Gastrocnemius medialis (tissue), 4 donors: ENCODE results near the gene COMP. TPM values are rescaled to one million over a fixed set of nuclear protein-coding genes. Genes with fewer than 3 reads are reported as not detected.

Experiments
- ATAC-seq, 2 donors: fragments of 150-250 bp; one replicate each; pipeline ENCODE4 v1.9.1; 2016
- DNase-seq, 2 donors: peaks; one replicate each; pipeline ENCODE4 v3.0.0-alpha.2; 2019
- H3K27ac ChIP-seq, 4 donors: fragments of 200-600 bp; sonication (generic); 1 replicate in 1 of 4; 2 replicates in 3 of 4; pipeline ENCODE4 v1.5.1; 2016 to 2018; ENCODE audit warnings: mild to moderate bottlenecking in 2 of 4, moderate library complexity in 1 of 4
- H3K27me3 ChIP-seq, 3 donors: fragments of 200-600 bp; sonication (generic) in 2 of 3; 1 replicate in 1 of 3; 2 replicates in 2 of 3; pipeline versions ENCODE4 v1.5.1 to v1.6.0; 2016 to 2019; ENCODE audit warnings: mild to moderate bottlenecking in 1 of 3, moderate library complexity in 1 of 3
- H3K36me3 ChIP-seq, 2 donors: fragments of 200-600 bp; sonication (generic) in 1 of 2; one replicate each; pipeline ENCODE4 v1.5.1; 2017 to 2018
- H3K4me1 ChIP-seq, 2 donors: fragments of 200-600 bp; sonication (generic) in 1 of 2; one replicate each; pipeline ENCODE4 v1.5.1; 2016 to 2017; ENCODE audit warnings: mild to moderate bottlenecking in 2 of 2
- H3K4me3 ChIP-seq, 4 donors: fragments of 200-600 bp; sonication (generic) in 3 of 4; 1 replicate in 1 of 4; 2 replicates in 3 of 4; pipeline ENCODE4 v1.5.1; 2016 to 2019; ENCODE audit warnings: mild to moderate bottlenecking in 2 of 4
- H3K9me3 ChIP-seq, 3 donors: fragments of 200-600 bp; sonication (generic) in 2 of 3; 1 replicate in 1 of 3; 2 replicates in 2 of 3; pipeline ENCODE4 v1.5.1; 2016 to 2019
- CTCF ChIP-seq, 5 experiments: fragments of 450-650 bp in 3 of 5; fragments of 200-600 bp in 2 of 5; sonication (generic) in 2 of 5; IDR thresholded peaks in 4 of 5; conservative IDR thresholded peaks in 1 of 5; 1 replicate in 4 of 5; 2 replicates in 1 of 5; pipeline ENCODE4 v1.5.1; 2016 to 2019; ENCODE audit warnings: antibody characterized with exemption in 5 of 5, mild to moderate bottlenecking in 3 of 5, moderate library complexity in 3 of 5
- POLR2A ChIP-seq, 2 donors: fragments of 450-650 bp; IDR thresholded peaks; one replicate each; pipeline ENCODE4 v1.6.1; 2017; ENCODE audit warnings: antibody characterized with exemption in 2 of 2, mild to moderate bottlenecking in 2 of 2, moderate library complexity in 2 of 2
- in situ Hi-C, 4 donors: fragments of 200-750 bp; cut with MboI; loops; one replicate each; pipeline versions ENCODE4 v1.15.0 to v1.8.0; 2017; ENCODE audit warnings: low sequenced_read_pairs in 4 of 4
- intact Hi-C: fragments of 100-400 bp; cut with DNase I; formaldehyde crosslinking; loops from one replicate; pipeline ENCODE4 v1.15.1; 2023; ENCODE audit warnings: low total_unique reads
- total RNA-seq, 4 donors: library from RNA; depleted of rRNA; stranded (reverse); fragments of >200 nt; gene quantifications; one replicate each; pipeline versions ENCODE4 v1.1.0 to v1.2.3, GENCODE V29; 2016

Gene COMP
- total RNA-seq, 4 donors from 2014 or later, result 0.24 to 77.8 (median 1.3) TPM; not detected in 1

- TF ChIP-seq POLR2A (IDR thresholded peaks at IDR 0.05) (no peak), CTCF (IDR thresholded peaks at IDR 0.05 in 4 of 5, conservative IDR thresholded peaks at IDR 0.05 in 1 of 5) (no peak)
- in situ Hi-C loops, result no loop called here
These were observed 36.6 kb downstream of the COMP start for GRCh38 chr19:18754501-18754900.

GRCh38 chr19:18751571-18751970 lies 39.5 kb downstream of the COMP start:
- no peak for ATAC-seq
- Histone ChIP-seq H3K4me3 (no peak overlapping the region), H3K27me3 (no peaks in the 10 kb centered on the region), H3K4me1 (no peaks in the 10 kb centered on the region), H3K27ac (no peak overlapping the region), H3K36me3 (no peaks in the 10 kb centered on the region), H3K9me3 (no peaks in the 10 kb centered on the region)
- intact Hi-C loops, result no loop called here
- no peak for DNase-seq
- TF ChIP-seq POLR2A (IDR thresholded peaks at IDR 0.05), result no peak
- in situ Hi-C loops, result no loop called here

More at GRCh38 chr19:18754501-18754900, 36.6 kb downstream of the COMP start:
- ATAC-seq, result no peak
- no peaks in the 10 kb centered on the region for H3K27me3 ChIP-seq
- H3K36me3 ChIP-seq, result no peaks in the 10 kb centered on the region
- intact Hi-C loops, result no loop called here
- H3K9me3 ChIP-seq, result no peaks in the 10 kb centered on the region
- no peaks in the 10 kb centered on the region for H3K4me1 ChIP-seq
- no peak overlapping the region for H3K4me3 ChIP-seq
- no peak overlapping the region for H3K27ac ChIP-seq
- DNase-seq, result no peak

GRCh38 chr19:18750295-18750970 lies 40.7 kb downstream of the COMP start:
- TF ChIP-seq POLR2A (IDR thresholded peaks at IDR 0.05), result no peak
- TF ChIP-seq CTCF (IDR thresholded peaks at IDR 0.05 in 4 of 5, conservative IDR thresholded peaks at IDR 0.05 in 1 of 5), result no peak
- no peaks in the 10 kb centered on the region for H3K36me3 ChIP-seq
- no peaks in the 10 kb centered on the region for H3K9me3 ChIP-seq
- in situ Hi-C loops, result no loop called here
- DNase-seq (no peak), ATAC-seq (no peak)
- no peaks in the 10 kb centered on the region for H3K4me1 ChIP-seq
- H3K4me3 ChIP-seq, result no peak overlapping the region
- no peaks in the 10 kb centered on the region for H3K27me3 ChIP-seq
- H3K27ac ChIP-seq, result no peak overlapping the region
- intact Hi-C loops, result no loop called here

- intact Hi-C loops, result no loop called here
These were observed 41.5 kb downstream of the COMP start for GRCh38 chr19:18749362-18750231.

More at GRCh38 chr19:18749362-18750231, 41.5 kb downstream of the COMP start:
- no peak overlapping the region for H3K27ac ChIP-seq
- DNase-seq, result no peak
- H3K27me3 ChIP-seq, result no peaks in the 10 kb centered on the region
- in situ Hi-C loops, result no loop called here
- TF ChIP-seq POLR2A (IDR thresholded peaks at IDR 0.05) (no peak), CTCF (IDR thresholded peaks at IDR 0.05 in 4 of 5, conservative IDR thresholded peaks at IDR 0.05 in 1 of 5) (no peak)
- no peaks in the 10 kb centered on the region for H3K9me3 ChIP-seq
- no peaks in the 10 kb centered on the region for H3K36me3 ChIP-seq
- H3K4me3 ChIP-seq, result no peak overlapping the region
- no peaks in the 10 kb centered on the region for H3K4me1 ChIP-seq
- no peak for ATAC-seq
